HEK293T (cell line): ENCODE results near the gene ANKRD12.

ENCODE experiments used
- CTCF ChIA-PET: fragments of 350-600 bp; formaldehyde crosslinking; extraction: SDS; loops from one replicate; lab custom pipeline; 2021; ENCODE audit warnings: antibody characterized with exemption, inconsistent platforms; lab: Yijun Ruan, JAX
- POLR2A ChIA-PET: fragments of 350-600 bp; formaldehyde crosslinking; extraction: SDS; loops from one replicate; lab custom pipeline; 2020; ENCODE audit warnings: antibody characterized with exemption, inconsistent platforms; lab: Yijun Ruan, JAX
- DNase-seq: peaks from one replicate; pipeline ENCODE4 v3.0.0; 2012; ENCODE audit warnings: mixed read lengths; ENCODE audit errors: extremely low spot score
- ARNT ChIP-seq: fragments of 450-650 bp; IDR thresholded peaks from 2 replicates; pipeline ENCODE4 v1.6.1; 2017; ENCODE audit warnings: mild to moderate bottlenecking
- BHLHE40 ChIP-seq: fragments of 450-650 bp; IDR thresholded peaks from 2 replicates; pipeline ENCODE4 v1.6.1; 2016; ENCODE audit warnings: mild to moderate bottlenecking, moderate library complexity, borderline replicate concordance
- CTBP1 ChIP-seq: fragments of 450-650 bp; IDR thresholded peaks from 2 replicates; pipeline ENCODE4 v1.6.1; 2016; ENCODE audit warnings: borderline replicate concordance
- ELF4 ChIP-seq: fragments of 450-650 bp; IDR thresholded peaks from 2 replicates; pipeline ENCODE4 v1.6.1; 2017; ENCODE audit warnings: antibody characterized with exemption
- FOXA1 ChIP-seq: fragments of 450-650 bp; IDR thresholded peaks from 2 replicates; pipeline ENCODE4 v1.6.1; 2016; ENCODE audit warnings: mild to moderate bottlenecking
- FOXK2 ChIP-seq: fragments of 450-650 bp; IDR thresholded peaks from 2 replicates; pipeline ENCODE4 v1.6.1; 2016; ENCODE audit warnings: mild to moderate bottlenecking
- FOXM1 ChIP-seq: fragments of 450-650 bp; IDR thresholded peaks from 2 replicates; pipeline ENCODE4 v1.6.1; 2017; ENCODE audit warnings: mild to moderate bottlenecking, borderline replicate concordance
- HDGF ChIP-seq: fragments of 450-650 bp; IDR thresholded peaks from 2 replicates; pipeline ENCODE4 v1.6.1; 2017; ENCODE audit warnings: antibody characterized with exemption, borderline replicate concordance
- L3MBTL2 ChIP-seq: fragments of 450-650 bp; conservative IDR thresholded peaks from 2 replicates; pipeline ENCODE4 v1.6.1; 2016; ENCODE audit warnings: mild to moderate bottlenecking
- LEF1 ChIP-seq: fragments of 450-650 bp; IDR thresholded peaks from 2 replicates; pipeline ENCODE4 v1.6.1; 2017; ENCODE audit warnings: mild to moderate bottlenecking, borderline replicate concordance
- NFRKB ChIP-seq: fragments of 450-650 bp; IDR thresholded peaks from 2 replicates; pipeline ENCODE4 v1.6.1; 2016; ENCODE audit warnings: mild to moderate bottlenecking, moderate library complexity
- PKNOX1 ChIP-seq: fragments of 450-650 bp; IDR thresholded peaks from 2 replicates; pipeline ENCODE4 v1.6.1; 2016
- SP1 ChIP-seq: fragments of 450-650 bp; IDR thresholded peaks from 2 replicates; pipeline ENCODE4 v1.6.1; 2017
- SUZ12 ChIP-seq: fragments of 450-650 bp; IDR thresholded peaks from 2 replicates; pipeline ENCODE4 v1.6.1; 2016; ENCODE audit warnings: mild to moderate bottlenecking
- TARDBP ChIP-seq: fragments of 450-650 bp; IDR thresholded peaks from 2 replicates; pipeline ENCODE4 v1.6.1; 2016
- ZNF384 ChIP-seq: fragments of 450-650 bp; IDR thresholded peaks from 2 replicates; pipeline ENCODE4 v1.6.1; 2016

The ANKRD12 gene

GRCh38 chr18:9172506-9173127 lies 36.0 kb downstream of the ANKRD12 start:
- no peak for DNase-seq
- TF ChIP-seq ARNT: no peak
- POLR2A ChIA-PET: no interaction called here
- CTCF ChIA-PET: no interaction called here

DNA sequence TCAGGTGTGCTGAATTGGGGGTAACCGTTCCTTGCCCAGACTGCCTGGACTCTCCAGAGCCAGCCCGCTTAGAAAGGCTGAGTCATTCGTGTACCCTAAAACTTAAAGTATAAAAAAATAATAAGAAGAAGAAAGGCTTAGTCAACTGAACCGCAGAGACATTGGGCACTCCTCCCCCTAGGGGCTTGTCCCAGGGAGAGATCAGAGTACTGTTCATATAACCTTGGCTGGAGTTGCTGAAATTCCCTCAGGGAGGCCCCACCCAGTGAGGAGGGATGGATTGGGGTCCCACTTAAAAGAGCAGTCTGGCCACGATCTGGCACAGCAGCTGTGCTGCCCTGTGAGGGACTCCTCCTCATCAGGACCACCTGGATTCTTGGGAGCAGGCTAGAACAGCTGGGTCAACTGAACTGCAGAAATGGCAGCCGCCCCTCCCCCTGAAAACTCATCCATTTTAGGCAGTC lies 37.2 kb downstream of the ANKRD12 start:
- ChIA-PET POLR2A (no interaction called here), CTCF (no interaction called here)
- no peak for DNase-seq
- TF ChIP-seq FOXA1 (no peak), TARDBP (no peak), BHLHE40 (no peak), HDGF (no peak), SP1 (no peak), CTBP1 (no peak), FOXK2 (no peak), PKNOX1 (no peak), LEF1 (no peak), ELF4 (no peak), SUZ12 (no peak), ZNF384 (no peak), L3MBTL2 (no peak), FOXM1 (no peak), NFRKB (no peak), ARNT (no peak)

DNA sequence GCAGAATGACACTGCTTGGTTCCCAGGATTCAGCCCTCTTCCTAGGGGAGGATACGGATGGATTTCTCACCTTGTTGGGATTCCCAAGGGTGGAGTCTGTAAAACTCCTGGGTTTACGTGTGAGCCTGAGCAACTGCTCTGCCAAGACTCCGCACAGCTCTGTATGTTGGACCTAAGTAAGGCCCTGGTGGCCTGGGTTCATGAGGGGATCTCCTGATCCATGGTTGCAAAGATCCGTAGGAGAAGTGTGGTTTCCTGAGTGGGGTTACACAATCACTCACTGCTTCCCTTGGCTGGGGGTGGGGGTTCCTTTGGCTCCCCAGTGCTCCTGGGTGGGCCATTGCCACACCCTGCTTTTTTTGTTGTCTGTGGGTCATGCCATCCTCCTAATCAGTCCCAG lies 37.7 kb downstream of the ANKRD12 start:
- DNase-seq: no peak
- POLR2A ChIA-PET: no interaction called here
- no peak for TF ChIP-seq FOXA1
- no peak for TF ChIP-seq PKNOX1
- no peak for TF ChIP-seq FOXM1
- no peak for TF ChIP-seq CTBP1
- TF ChIP-seq NFRKB: no peak
- no peak for TF ChIP-seq ELF4
- TF ChIP-seq L3MBTL2: no peak
- TF ChIP-seq HDGF: no peak
- no peak for TF ChIP-seq ZNF384
- no peak for TF ChIP-seq FOXK2
- no peak for TF ChIP-seq LEF1
- TF ChIP-seq ARNT: no peak
- TF ChIP-seq TARDBP: no peak
- CTCF ChIA-PET: no interaction called here

GRCh38 chr18:9175115-9175514 lies 38.5 kb downstream of the ANKRD12 start:
- ChIA-PET POLR2A (no interaction called here), CTCF (no interaction called here)
- DNase-seq: no peak
- TF ChIP-seq ZNF384 (no peak), HDGF (no peak), L3MBTL2 (no peak), BHLHE40 (no peak)

GRCh38 chr18:9177031-9177430 lies 40.5 kb downstream of the ANKRD12 start:
- ChIA-PET POLR2A (no interaction called here), CTCF (no interaction called here)
- no peak for TF ChIP-seq ELF4
- DNase-seq: peak; percentile 4

DNA sequence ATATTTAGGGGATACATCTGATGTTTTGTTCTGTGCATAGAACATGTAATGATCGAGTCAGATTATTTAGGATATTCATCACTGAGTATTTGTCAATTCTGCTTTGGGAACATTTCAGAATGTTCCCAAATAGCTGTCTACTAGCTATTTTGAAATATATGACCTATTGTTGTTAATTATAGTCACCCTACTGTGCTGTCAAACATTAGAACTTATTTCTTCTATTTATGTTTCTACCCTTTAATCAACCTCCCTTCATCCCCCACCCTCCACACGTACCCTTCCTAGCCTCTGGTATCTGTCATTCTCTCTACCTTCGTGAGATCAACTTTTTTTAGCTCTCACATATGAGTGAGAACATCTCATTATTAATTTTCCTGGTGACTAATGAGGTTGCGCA lies 40.9 kb downstream of the ANKRD12 start:
- ChIA-PET CTCF (no interaction called here), POLR2A (no interaction called here)
- TF ChIP-seq SUZ12: no peak
- TF ChIP-seq SP1: no peak
- TF ChIP-seq L3MBTL2: no peak
- no peak for TF ChIP-seq TARDBP
- TF ChIP-seq ARNT: no peak
- no peak for TF ChIP-seq NFRKB
- no peak for TF ChIP-seq ELF4
- TF ChIP-seq BHLHE40: no peak
- no peak for TF ChIP-seq FOXK2
- TF ChIP-seq FOXA1: no peak
- no peak for TF ChIP-seq PKNOX1
- TF ChIP-seq LEF1: no peak
- TF ChIP-seq CTBP1: no peak
- no peak for TF ChIP-seq FOXM1
- TF ChIP-seq HDGF: no peak
- TF ChIP-seq ZNF384: no peak
- no peak for DNase-seq

DNA sequence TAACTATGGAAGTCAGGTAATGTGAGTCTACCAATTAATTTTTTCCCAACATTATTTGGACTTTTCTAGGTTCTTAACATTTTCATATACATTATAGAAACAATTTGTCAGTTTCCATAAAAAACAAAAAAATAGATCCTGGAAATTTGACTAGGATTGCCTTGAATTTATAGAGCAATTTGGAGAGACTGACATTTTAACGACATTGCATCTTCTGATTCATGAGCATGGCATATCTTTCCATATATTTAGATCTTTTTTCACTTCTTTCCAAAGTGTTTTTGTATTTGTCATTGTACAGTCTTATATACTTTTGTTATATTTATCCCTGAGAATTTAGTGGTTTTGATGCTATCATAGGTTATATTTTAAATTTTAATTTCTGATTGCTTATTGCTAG lies 42.0 kb downstream of the ANKRD12 start:
- ChIA-PET CTCF (no interaction called here), POLR2A (no interaction called here)
- no peak for DNase-seq
- TF ChIP-seq PKNOX1 (peak; percentile 82), FOXM1 (no peak), FOXK2 (no peak), LEF1 (no peak), ELF4 (no peak), BHLHE40 (no peak), SUZ12 (no peak), L3MBTL2 (no peak)
